HepG2 (cell line): ENCODE data around the gene CTDP1. TPM values are rescaled to one million over a fixed set of nuclear protein-coding genes. Genes with fewer than 3 reads are reported as not detected.

Experiments
- ATAC-seq: fragments of 200-7000 bp; cut with Tn5 transposase; 3 replicates; pipeline ENCODE4 v1.9.1; 2020; ENCODE audit warnings: mild to moderate bottlenecking, moderate library complexity
- BruUV-seq: library from RNA; stranded (reverse); fragments of 400-500 nt; replicated peaks from 2 replicates; lab custom pipeline; 2021; lab: Mats Ljungman, UMichigan
- CTCF ChIA-PET: fragments of 300-600 bp; formaldehyde crosslinking; extraction: SDS; loops from one replicate; lab custom pipeline; 2021; ENCODE audit warnings: low total read pairs, inconsistent platforms, low intra/inter-chr PET ratio; lab: Yijun Ruan, JAX
- POLR2A ChIA-PET: fragments of 350-600 bp; sonication (Branson Sonifier 250); formaldehyde crosslinking; loops from one replicate; lab custom pipeline; 2020; ENCODE audit warnings: antibody characterized with exemption, inconsistent platforms; lab: Yijun Ruan, JAX
- DNase-seq: peaks from one replicate; pipeline ENCODE4 v3.0.0-alpha.2; 2015; ENCODE audit warnings: low spot score
- FAIRE-seq: peaks from 3 replicates; lab custom pipeline; 2011; peaks lifted over from hg19 to GRCh38; lab: Jason Lieb, UNC
- H2AFZ ChIP-seq: one replicate; pipeline ENCODE4 v1.6.1; 2011; ENCODE audit warnings: low read length, inconsistent platforms
- H3K27ac ChIP-seq: fragments of 300-600 bp; 3 replicates; pipeline ENCODE4 v1.8.0; 2011; ENCODE audit warnings: mixed run types, mild to moderate bottlenecking, mixed read lengths, low read length, inconsistent platforms; ENCODE audit not compliant: insufficient read depth; ENCODE audit errors: extremely low read length
- H3K27me3 ChIP-seq, 2 experiments: fragments of 200-600 bp in 1 of 2; 2 replicates in 1 of 2; 3 replicates in 1 of 2; pipeline versions ENCODE4 v1.6.0 to v1.8.0; 2011; ENCODE audit warnings: low read length in 2 of 2, mild to moderate bottlenecking in 2 of 2, moderate library complexity in 2 of 2, inconsistent platforms in 1 of 2; ENCODE audit not compliant: insufficient read depth in 2 of 2, control insufficient read depth in 1 of 2
- H3K36me3 ChIP-seq, 2 experiments: fragments of 200-600 bp in 1 of 2; replicated peaks in 1 of 2; 2 replicates in 1 of 2; 3 replicates in 1 of 2; pipeline versions ENCODE4 v1.5.1 to v1.8.0; 2011; ENCODE audit warnings: low read length in 2 of 2, inconsistent platforms in 1 of 2; ENCODE audit not compliant: insufficient read depth in 2 of 2, control insufficient read depth in 1 of 2
- H3K4me1 ChIP-seq: 2 replicates; pipeline ENCODE4 v1.5.1; 2012; ENCODE audit warnings: low read length, inconsistent platforms; ENCODE audit not compliant: insufficient read depth
- H3K4me2 ChIP-seq: 2 replicates; pipeline ENCODE4 v1.6.0; 2011; ENCODE audit warnings: low read depth, low read length, inconsistent platforms
- H3K4me3 ChIP-seq, 3 experiments: fragments of 200-600 bp in 1 of 3; sonication (generic), shearing (Covaris generic) in 1 of 3; replicated peaks in 1 of 3; 2 replicates each; pipeline ENCODE4 v1.5.1; 2011 to 2016; ENCODE audit warnings: low read length in 3 of 3, inconsistent platforms in 2 of 3, low read depth in 2 of 3, mild to moderate bottlenecking in 2 of 3, control low read depth in 1 of 3, mixed read lengths in 1 of 3; ENCODE audit not compliant: insufficient read depth in 1 of 3
- H3K79me2 ChIP-seq: one replicate; pipeline ENCODE4 v1.6.1; 2011; ENCODE audit warnings: low read length, inconsistent platforms; ENCODE audit not compliant: insufficient read depth
- H3K9ac ChIP-seq: 2 replicates; pipeline ENCODE4 v1.6.0; 2011; ENCODE audit warnings: mild to moderate bottlenecking, low read depth, low read length, inconsistent platforms; ENCODE audit not compliant: insufficient read depth
- H3K9me3 ChIP-seq: 2 replicates; pipeline ENCODE4 v1.5.1; 2012; ENCODE audit warnings: mild to moderate bottlenecking, low read length
- H4K20me1 ChIP-seq: 2 replicates; pipeline ENCODE4 v1.6.0; 2011; ENCODE audit warnings: inconsistent platforms, mild to moderate bottlenecking, low read length, moderate library complexity; ENCODE audit not compliant: insufficient read depth
- ETV5 ChIP-seq: IDR thresholded peaks from 2 replicates; pipeline ENCODE4 v1.6.1; 2018; ENCODE audit warnings: missing biosample characterization, missing genetic modification reagents, inconsistent platforms, borderline replicate concordance
- HOMEZ ChIP-seq: IDR thresholded peaks from 2 replicates; pipeline ENCODE4 v1.6.1; 2016; ENCODE audit warnings: low read depth
- KDM6A ChIP-seq: IDR thresholded peaks from 2 replicates; pipeline ENCODE4 v1.6.1; 2016; ENCODE audit warnings: low read depth
- ZNF362 ChIP-seq: sonication (generic); formaldehyde crosslinking; IDR thresholded peaks from 2 replicates; pipeline ENCODE4 v1.4.0; 2020; ENCODE audit warnings: missing genetic modification reagents, mild to moderate bottlenecking, borderline replicate concordance
- ZNF703 ChIP-seq: sonication (generic); formaldehyde crosslinking; IDR thresholded peaks from 2 replicates; pipeline ENCODE4 v1.5.1; 2020; ENCODE audit warnings: missing genetic modification reagents, mild to moderate bottlenecking, moderate library complexity, borderline replicate concordance
- ZNF75D ChIP-seq: sonication (generic); formaldehyde crosslinking; IDR thresholded peaks from 2 replicates; pipeline ENCODE4 v1.8.1; 2023; ENCODE audit warnings: missing genetic modification reagents, mild to moderate bottlenecking, borderline replicate concordance
- WGBS: methylation state at CpG from one replicate; pipeline ENCODE4 v1.1.6; 2017; ENCODE audit warnings: low lambda C conversion rate; 5-methylcytosine and 5-hydroxymethylcytosine counted together
- in situ Hi-C: cut with HindIII; loops from 2 replicates; pipeline ENCODE4 v1.10.0; 2017; ENCODE audit warnings: low pct_unique_long_range_greater_than_20kb; ENCODE audit not compliant: extremely low pct_ligation_motif_present
- intact Hi-C: fragments of 100-400 bp; cut with micrococcal nuclease; formaldehyde crosslinking; loops from one replicate; pipeline ENCODE4 v1.10.0; 2022; ENCODE audit not compliant: unreplicated experiment
- polyA plus RNA-seq, 8 experiments: library from polyadenylated mRNA; depleted of rRNA in 3 of 8; stranded (reverse) in 7 of 8; unstranded in 1 of 8; fragments of >200 nt; fragmentation: Illumina TruSeq in 4 of 8; extraction: Trizol in 4 of 8; gene quantifications; 2 replicates each; pipeline versions ENCODE4 v1.2.1 to v1.2.3, GENCODE V29; 2011 to 2016; ENCODE audit warnings: low read depth in 4 of 8, missing spikeins in 1 of 8, mixed read lengths in 1 of 8; ENCODE audit not compliant: insufficient read depth in 1 of 8
- total RNA-seq, 5 experiments: library from RNA; depleted of rRNA; stranded (reverse); fragments of >200 nt; fragmentation: Illumina TruSeq; extraction: Trizol; gene quantifications; 2 replicates each; pipeline ENCODE4 v1.2.3, GENCODE V29; 2016; ENCODE audit warnings: low read depth in 1 of 5
- TF ChIP-seq, protein P1 (sequence below): sonication (generic); formaldehyde crosslinking; conservative IDR thresholded peaks from 2 replicates; pipeline ENCODE4 v1.4.0; 2020; ENCODE audit warnings: missing genetic modification reagents
- TF ChIP-seq, protein P2 (sequence below): IDR thresholded peaks from 2 replicates; pipeline ENCODE4 v1.6.1; 2016; ENCODE audit warnings: missing biosample characterization, missing genetic modification reagents, low read depth

CTDP1 gene
- total and polyA plus RNA-seq, 2 of the 13 experiments (the other 11 are each of a cell fraction or from before 2014, with no cell fraction given): 6.9 to 11.0 TPM

- TF ChIP-seq ZNF362 (CRISPR knock-in tag) (no peak), ZNF703 (CRISPR knock-in tag) (no peak), ETV5 (CRISPR knock-in tag) (no peak), HOMEZ (CRISPR knock-in tag) (no peak)
- TF ChIP-seq, protein P1, sequence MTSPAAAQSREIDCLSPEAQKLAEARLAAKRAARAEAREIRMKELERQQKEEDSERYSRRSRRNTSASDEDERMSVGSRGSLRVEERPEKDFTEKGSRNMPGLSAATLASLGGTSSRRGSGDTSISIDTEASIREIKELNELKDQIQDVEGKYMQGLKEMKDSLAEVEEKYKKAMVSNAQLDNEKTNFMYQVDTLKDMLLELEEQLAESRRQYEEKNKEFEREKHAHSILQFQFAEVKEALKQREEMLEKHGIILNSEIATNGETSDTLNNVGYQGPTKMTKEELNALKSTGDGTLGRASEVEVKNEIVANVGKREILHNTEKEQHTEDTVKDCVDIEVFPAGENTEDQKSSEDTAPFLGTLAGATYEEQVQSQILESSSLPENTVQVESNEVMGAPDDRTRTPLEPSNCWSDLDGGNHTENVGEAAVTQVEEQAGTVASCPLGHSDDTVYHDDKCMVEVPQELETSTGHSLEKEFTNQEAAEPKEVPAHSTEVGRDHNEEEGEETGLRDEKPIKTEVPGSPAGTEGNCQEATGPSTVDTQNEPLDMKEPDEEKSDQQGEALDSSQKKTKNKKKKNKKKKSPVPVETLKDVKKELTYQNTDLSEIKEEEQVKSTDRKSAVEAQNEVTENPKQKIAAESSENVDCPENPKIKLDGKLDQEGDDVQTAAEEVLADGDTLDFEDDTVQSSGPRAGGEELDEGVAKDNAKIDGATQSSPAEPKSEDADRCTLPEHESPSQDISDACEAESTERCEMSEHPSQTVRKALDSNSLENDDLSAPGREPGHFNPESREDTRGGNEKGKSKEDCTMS (CRISPR knock-in tag): no peak
Measured at GRCh38 chr18:79756826-79757225, 77.2 kb downstream of the CTDP1 start (continued).

DNA sequence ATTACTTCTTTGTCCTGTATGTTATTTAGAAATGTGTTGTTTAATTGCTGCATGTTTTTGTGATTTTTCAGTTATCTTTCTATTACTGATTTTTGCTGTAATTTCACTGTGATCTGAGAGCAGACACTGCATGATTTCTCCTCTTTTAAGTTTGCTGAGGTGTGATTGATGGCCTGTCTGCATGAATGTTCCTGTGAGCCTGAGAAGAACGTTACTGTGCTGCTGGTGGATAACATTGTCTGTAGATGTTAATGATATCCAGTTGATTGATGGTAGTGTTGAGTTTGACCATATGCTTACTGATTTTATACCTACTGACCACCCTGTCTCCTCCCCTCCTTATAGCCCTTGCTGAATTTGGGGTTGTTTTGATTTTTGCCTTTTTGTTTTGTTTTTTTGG is 80.7 kb downstream of the CTDP1 start:
- intact Hi-C loops: no loop called here
- H3K36me3 ChIP-seq: no peaks in the 10 kb centered on the region
- ChIA-PET POLR2A (no interaction called here), CTCF (no interaction called here)
- H2AFZ ChIP-seq: no peak overlapping the region
- FAIRE-seq (no peak), DNase-seq (no peak), ATAC-seq (no peak)
- WGBS: 0% methylated on average over 1 of the region's 1 CpG
- H3K79me2 ChIP-seq: no peaks in the 10 kb centered on the region
- H3K9ac ChIP-seq: no peak overlapping the region
- H3K9me3 ChIP-seq: no peaks in the 10 kb centered on the region
- no peaks in the 10 kb centered on the region; a peak in 1 of 5 replicates for H3K27me3 ChIP-seq
- BruUV-seq: no TSS peak
- no peaks in the 10 kb centered on the region for H3K4me1 ChIP-seq
- in situ Hi-C loops: no loop called here
- H4K20me1 ChIP-seq: no peaks in the 10 kb centered on the region
- no peak overlapping the region for H3K4me3 ChIP-seq
- TF ChIP-seq ETV5 (CRISPR knock-in tag): no peak
- TF ChIP-seq KDM6A (CRISPR knock-in tag): no peak
- TF ChIP-seq ZNF75D: no peak
- TF ChIP-seq, protein P2, sequence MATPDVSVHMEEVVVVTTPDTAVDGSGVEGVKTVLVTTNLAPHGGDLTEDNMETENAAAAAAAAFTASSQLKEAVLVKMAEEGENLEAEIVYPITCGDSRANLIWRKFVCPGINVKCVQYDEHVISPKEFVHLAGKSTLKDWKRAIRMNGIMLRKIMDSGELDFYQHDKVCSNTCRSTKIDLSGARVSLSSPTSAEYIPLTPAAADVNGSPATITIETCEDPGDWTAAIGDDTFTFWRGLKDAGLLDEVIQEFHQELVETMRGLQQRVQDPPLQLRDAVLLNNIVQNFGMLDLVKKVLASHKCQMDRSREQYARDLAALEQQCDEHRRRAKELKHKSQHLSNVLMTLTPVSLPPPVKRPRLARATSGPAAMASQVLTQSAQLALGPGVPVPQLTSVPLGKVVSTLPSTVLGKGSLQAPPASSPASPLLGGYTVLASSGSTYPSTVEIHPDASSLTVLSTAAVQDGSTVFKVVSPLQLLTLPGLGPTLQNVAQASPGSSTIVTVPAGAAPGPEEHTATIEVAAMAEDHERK (CRISPR knock-in tag): no peak
- H3K4me2 ChIP-seq: no peak overlapping the region
- H3K27ac ChIP-seq: no peak overlapping the region
